RPMI7951 (cell line): ENCODE measurements around the gene ZNF556. TPM values are rescaled to one million over a fixed set of nuclear protein-coding genes. Genes with fewer than 3 reads are reported as not detected.
"Not testable (repeated sequence)": the region's sequence is repeated elsewhere in the genome, so short reads cannot be mapped to it uniquely, and the experiment has no call there.

ENCODE experiments used
- DNase-seq: peaks from one replicate; pipeline ENCODE4 v3.0.0-alpha.2; 2012; ENCODE audit warnings: low read depth
- total RNA-seq: library from RNA; depleted of rRNA; stranded (reverse); fragments of >200 nt; shearing (Covaris generic); gene quantifications from 2 replicates; pipeline ENCODE4 v1.2.3, GENCODE V29; 2014

The ZNF556 gene
- total RNA-seq, 1 experiment from 2014 or later = 1.7 TPM

GRCh38 chr19:2853015-2853606 lies 14.0 kb upstream of the ZNF556 start:
- no peak for DNase-seq

GRCh38 chr19:2854849-2855248 lies 12.3 kb upstream of the ZNF556 start:
- DNase-seq = no peak

GRCh38 chr19:2856457-2857050 lies 10.6 kb upstream of the ZNF556 start:
- DNase-seq = no peak

- no peak for DNase-seq
These were observed 8.3 kb upstream of the ZNF556 start for GRCh38 chr19:2858864-2859263.

GRCh38 chr19:2863816-2864215 lies 3.3 kb upstream of the ZNF556 start:
- peak; percentile 62 for DNase-seq

- DNase-seq = no peak
These were observed 1.6 kb upstream of the ZNF556 start for GRCh38 chr19:2865334-2866100.

- DNase-seq = no peak
These were observed 575 bp upstream of the ZNF556 start for GRCh38 chr19:2866495-2867024.

- DNase-seq = peak; percentile 24
These were observed 2.5 kb downstream of the ZNF556 start for GRCh38 chr19:2869618-2870017.

GRCh38 chr19:2872175-2872574 lies 5.0 kb downstream of the ZNF556 start:
- peak; percentile 49 for DNase-seq

GRCh38 chr19:2877398-2878331 lies 10.5 kb downstream of the ZNF556 start:
- no peak for DNase-seq

- DNase-seq = peak; percentile 29
These were observed 16.7 kb downstream of the ZNF556 start for GRCh38 chr19:2883686-2884439.

GRCh38 chr19:2885736-2886135 lies 18.6 kb downstream of the ZNF556 start:
- DNase-seq = no peak

- DNase-seq = peak; percentile 77
These were observed 20.3 kb downstream of the ZNF556 start for GRCh38 chr19:2887391-2887914.

GRCh38 chr19:2888731-2889224 lies 21.6 kb downstream of the ZNF556 start:
- DNase-seq = no peak

- DNase-seq = not testable (repeated sequence)
These were observed 23.4 kb downstream of the ZNF556 start for GRCh38 chr19:2890531-2890930.

- no peak for DNase-seq
These were observed 29.6 kb downstream of the ZNF556 start for GRCh38 chr19:2896694-2897093.

GRCh38 chr19:2900296-2901252 lies 33.4 kb downstream of the ZNF556 start, which contains the start of gene ZNF57:
ZNF57 (plus strand) TSS chr19:2900928; CDS start chr19:2901046, 118 bp downstream.
- DNase-seq = peak; percentile 99

GRCh38 chr19:2902590-2903218 lies 35.6 kb downstream of the ZNF556 start:
- no peak for DNase-seq

- DNase-seq = not testable (repeated sequence)
These were observed 36.2 kb downstream of the ZNF556 start for GRCh38 chr19:2903326-2903725.
